H1 (cell line): Measurements from ENCODE around the gene FMNL2. TPM values are rescaled to one million over a fixed set of nuclear protein-coding genes. Genes with fewer than 3 reads are reported as not detected.

Source experiments
- CTCF ChIA-PET: fragments of 300-600 bp; sonication (Branson Sonifier 250); formaldehyde crosslinking; loops from one replicate; lab custom pipeline; 2021; ENCODE audit not compliant: partially characterized antibody; lab: Charles Lee
- POLR2A ChIA-PET: fragments of 300-600 bp; sonication (Branson Sonifier 250); formaldehyde crosslinking; loops from one replicate; lab custom pipeline; 2021; ENCODE audit warnings: inconsistent platforms; ENCODE audit not compliant: partially characterized antibody; lab: Charles Lee
- DNase-seq, 2 experiments: peaks; one replicate each; pipeline versions ENCODE4 v3.0.0 to v3.0.0-alpha.2; 2010 to 2022; ENCODE audit warnings: low spot score in 2 of 2, low read depth in 1 of 2, mixed read lengths in 1 of 2
- FAIRE-seq: peaks from 2 replicates; lab custom pipeline; 2011; peaks lifted over from hg19 to GRCh38; lab: Jason Lieb, UNC
- H2AFZ ChIP-seq: 2 replicates; pipeline ENCODE4 v1.8.1; 2012; ENCODE audit warnings: low read length, inconsistent platforms
- H2AK5ac ChIP-seq: 2 replicates; pipeline ENCODE4 v1.6.1; 2013; ENCODE audit warnings: low read depth, low read length
- H2BK120ac ChIP-seq: replicated peaks from 2 replicates; pipeline ENCODE3; 2013; ENCODE audit warnings: low read depth, low read length, inconsistent platforms
- H2BK12ac ChIP-seq: 2 replicates; pipeline ENCODE4 v1.6.1; 2013; ENCODE audit warnings: low read depth, low read length
- H2BK15ac ChIP-seq: 2 replicates; pipeline ENCODE4 v1.6.1; 2013; ENCODE audit warnings: low read length
- H2BK20ac ChIP-seq: 2 replicates; pipeline ENCODE4 v1.6.1; 2013; ENCODE audit warnings: low read length
- H2BK5ac ChIP-seq: 2 replicates; pipeline ENCODE4 v1.6.1; 2013; ENCODE audit warnings: low read depth, low read length
- H3K14ac ChIP-seq: 2 replicates; pipeline ENCODE4 v1.6.1; 2013; ENCODE audit warnings: inconsistent platforms; ENCODE audit not compliant: insufficient read length
- H3K18ac ChIP-seq: 2 replicates; pipeline ENCODE4 v1.6.1; 2013; ENCODE audit warnings: low read length; ENCODE audit errors: extremely low read depth
- H3K23ac ChIP-seq: 2 replicates; pipeline ENCODE4 v1.6.1; 2013; ENCODE audit warnings: inconsistent platforms; ENCODE audit not compliant: insufficient read length
- H3K23me2 ChIP-seq: 2 replicates; pipeline ENCODE4 v1.6.1; 2013; ENCODE audit warnings: low read depth, low read length
- H3K27ac ChIP-seq: 2 replicates; pipeline ENCODE4 v1.6.1; 2011; ENCODE audit warnings: low read depth, low read length, inconsistent platforms
- H3K27me3 ChIP-seq, 4 experiments: replicated peaks in 1 of 4; 1 replicate in 1 of 4; 2 replicates in 3 of 4; pipeline versions ENCODE4 v1.6.1 to v1.8.1; 2011 to 2013; ENCODE audit warnings: low read length in 3 of 4, mild to moderate bottlenecking in 3 of 4, inconsistent platforms in 2 of 4, mixed read lengths in 2 of 4, moderate library complexity in 1 of 4; ENCODE audit not compliant: control insufficient read depth in 3 of 4, insufficient read depth in 3 of 4; ENCODE audit errors: extremely low read depth in 1 of 4
- H3K36me3 ChIP-seq, 4 experiments: 2 replicates each; pipeline versions ENCODE4 v1.6.1 to v1.8.1; 2011 to 2013; ENCODE audit warnings: mild to moderate bottlenecking in 4 of 4, low read length in 3 of 4, moderate library complexity in 2 of 4, control low read depth in 1 of 4, inconsistent platforms in 1 of 4; ENCODE audit not compliant: insufficient read depth in 4 of 4, control insufficient read depth in 2 of 4
- H3K4ac ChIP-seq: replicated peaks from 2 replicates; pipeline ENCODE3; 2013; ENCODE audit warnings: low read length, low read depth, mixed read lengths, inconsistent platforms; ENCODE audit not compliant: insufficient read length
- H3K4me1 ChIP-seq, 4 experiments: replicated peaks in 1 of 4; 1 replicate in 1 of 4; 2 replicates in 3 of 4; pipeline versions ENCODE4 v1.6.1 to v1.8.1; 2011 to 2013; ENCODE audit warnings: low read length in 3 of 4, inconsistent platforms in 2 of 4, mixed read lengths in 1 of 4; ENCODE audit not compliant: insufficient read depth in 4 of 4, control insufficient read depth in 3 of 4
- H3K4me2 ChIP-seq, 2 experiments: 2 replicates each; pipeline versions ENCODE4 v1.6.1 to v1.8.1; 2011 to 2013; ENCODE audit warnings: low read depth in 2 of 2, low read length in 2 of 2, control low read depth in 1 of 2, inconsistent platforms in 1 of 2, mild to moderate bottlenecking in 1 of 2; ENCODE audit not compliant: insufficient read depth in 1 of 2
- H3K4me3 ChIP-seq, 4 experiments: fragments of 200-600, 300-600 bp in 1 of 4; sonication (generic), shearing (Covaris generic), sonication (Bioruptor Twin) in 1 of 4; 2 replicates each; pipeline versions ENCODE4 v1.5.1 to v1.8.1; 2011 to 2016; ENCODE audit warnings: low read length in 4 of 4, low read depth in 3 of 4, control low read depth in 2 of 4, inconsistent platforms in 2 of 4, mild to moderate bottlenecking in 2 of 4, mixed read lengths in 1 of 4, moderate library complexity in 1 of 4; ENCODE audit not compliant: insufficient read depth in 2 of 4; ENCODE audit errors: extremely low read depth in 1 of 4
- H3K56ac ChIP-seq: replicated peaks from 2 replicates; pipeline ENCODE3; 2013; ENCODE audit warnings: low read depth, mild to moderate bottlenecking, mixed read lengths, low read length, inconsistent platforms; ENCODE audit not compliant: insufficient read length
- H3K79me1 ChIP-seq: 2 replicates; pipeline ENCODE4 v1.6.1; 2013; ENCODE audit warnings: low read depth, low read length, control low read depth
- H3K79me2 ChIP-seq, 2 experiments: 2 replicates each; pipeline versions ENCODE4 v1.6.1 to v1.8.1; 2012 to 2013; ENCODE audit warnings: low read length in 2 of 2, mild to moderate bottlenecking in 2 of 2, inconsistent platforms in 1 of 2; ENCODE audit not compliant: insufficient read depth in 2 of 2, control insufficient read depth in 1 of 2
- H3K9ac ChIP-seq, 4 experiments: replicated peaks in 1 of 4; 1 replicate in 1 of 4; 2 replicates in 3 of 4; pipeline versions ENCODE4 v1.6.1 to v1.8.1; 2011 to 2013; ENCODE audit warnings: low read depth in 3 of 4, low read length in 3 of 4, control low read depth in 2 of 4, mild to moderate bottlenecking in 2 of 4, moderate library complexity in 2 of 4, inconsistent platforms in 1 of 4; ENCODE audit errors: extremely low read depth in 1 of 4
- H3K9me3 ChIP-seq, 2 experiments: 2 replicates each; pipeline versions ENCODE4 v1.6.1 to v1.8.1; 2012 to 2013; ENCODE audit warnings: mild to moderate bottlenecking in 2 of 2, moderate library complexity in 2 of 2, control low read depth in 1 of 2, inconsistent platforms in 1 of 2, low read depth in 1 of 2, low read length in 1 of 2, mixed read lengths in 1 of 2; ENCODE audit not compliant: insufficient read depth in 2 of 2
- H4K20me1 ChIP-seq, 2 experiments: replicated peaks in 1 of 2; 2 replicates each; pipeline versions ENCODE3 to v1.8.1; 2011 to 2013; ENCODE audit warnings: inconsistent platforms in 2 of 2, low read length in 2 of 2, mild to moderate bottlenecking in 1 of 2; ENCODE audit not compliant: insufficient read depth in 2 of 2, control insufficient read depth in 1 of 2
- H4K5ac ChIP-seq: 2 replicates; pipeline ENCODE4 v1.6.1; 2013; ENCODE audit warnings: low read length, low read depth, mixed read lengths, inconsistent platforms; ENCODE audit not compliant: insufficient read length
- H4K8ac ChIP-seq: 2 replicates; pipeline ENCODE4 v1.8.0; 2013; ENCODE audit warnings: mild to moderate bottlenecking, moderate library complexity, low read length, inconsistent platforms; ENCODE audit not compliant: insufficient read depth; ENCODE audit errors: extremely low read depth
- H4K91ac ChIP-seq: replicated peaks from 2 replicates; pipeline ENCODE3; 2013; ENCODE audit warnings: low read length, mixed read lengths, inconsistent platforms; ENCODE audit not compliant: insufficient read length
- ATF2 ChIP-seq: IDR thresholded peaks from 2 replicates; pipeline ENCODE4 v1.6.1; 2012; ENCODE audit warnings: low read length, inconsistent platforms
- EZH2 ChIP-seq: fragments of 200-600 bp; sonication (generic); IDR thresholded peaks from 2 replicates; pipeline ENCODE4 v1.7.1; 2012; ENCODE audit warnings: low read depth, mild to moderate bottlenecking, moderate library complexity, low read length, inconsistent platforms; ENCODE audit not compliant: severe bottlenecking
- GTF2F1 ChIP-seq: IDR thresholded peaks from 2 replicates; pipeline ENCODE4 v1.6.1; 2012; ENCODE audit warnings: low read depth, low read length, improper control_type of control experiment, borderline replicate concordance
- MAX ChIP-seq: IDR thresholded peaks from 2 replicates; pipeline ENCODE4 v1.6.1; 2012; ENCODE audit warnings: inconsistent platforms
- NRF1 ChIP-seq: IDR thresholded peaks from 2 replicates; pipeline ENCODE4 v1.6.1; 2011; ENCODE audit warnings: mild to moderate bottlenecking, low read depth, low read length, improper control_type of control experiment
- POLR2AphosphoS5 ChIP-seq: IDR thresholded peaks from 2 replicates; pipeline ENCODE4 v1.6.1; 2011; ENCODE audit warnings: low read depth, low read length
- SIX5 ChIP-seq: IDR thresholded peaks from 2 replicates; pipeline ENCODE4 v1.6.1; 2011; ENCODE audit warnings: mild to moderate bottlenecking, low read depth, low read length
- SP2 ChIP-seq: IDR thresholded peaks from 2 replicates; pipeline ENCODE4 v1.6.1; 2012; ENCODE audit warnings: mild to moderate bottlenecking, low read length, inconsistent platforms
- USF2 ChIP-seq: IDR thresholded peaks from 2 replicates; pipeline ENCODE4 v1.6.1; 2011; ENCODE audit warnings: low read length, improper control_type of control experiment
- WGBS, 2 experiments: shearing (Covaris generic) in 1 of 2; methylation state at CpG; one replicate each; pipeline versions ENCODE4 v1.1.6 to v1.1.7; 2013 to 2015; ENCODE audit warnings: low lambda C conversion rate in 2 of 2, mixed read lengths in 2 of 2, inconsistent platforms in 1 of 2, low coverage in 1 of 2, missing lambda C conversion rate in 1 of 2; ENCODE audit not compliant: insufficient replicate concordance in 2 of 2, insufficient coverage in 1 of 2, insufficient read length in 1 of 2; ENCODE audit errors: extremely low coverage in 1 of 2, missing lambda C conversion rate in 1 of 2; 5-methylcytosine and 5-hydroxymethylcytosine counted together
- polyA plus RNA-seq, 7 experiments: library from polyadenylated mRNA; depleted of rRNA in 3 of 7; stranded (reverse) in 5 of 7; unstranded in 2 of 7; fragments of >200 nt in 5 of 7; fragments of 200-250 nt in 2 of 7; gene quantifications; 1 replicate in 5 of 7; 2 replicates in 1 of 7; 4 replicates in 1 of 7; pipeline versions ENCODE4 v1.2.1 to v1.2.3, GENCODE V29; 2011 to 2013; ENCODE audit warnings: missing spikeins in 2 of 7, mixed read lengths in 2 of 7
- total RNA-seq: library from RNA; stranded (reverse); fragmentation: NEBNext Ultra II Directional; extraction: Animal tissue kit (Norgen Biotek cat#: 25700); gene quantifications from 2 replicates; pipeline ENCODE4 v1.2.1, GENCODE V29; 2021

FMNL2 gene
- total and polyA plus RNA-seq, 2 of the 8 experiments (the other 6 are each of a cell fraction or from before 2014, with no cell fraction given), result 15.5 to 45.1 TPM

GRCh38 chr2:152413228-152414030 is 78.5 kb downstream of the FMNL2 start:
- Histone ChIP-seq H2AK5ac (no peak overlapping the region), H3K56ac (no peak overlapping the region), H2BK20ac (no peak overlapping the region), H3K23me2 (no peaks in the 10 kb centered on the region), H2BK5ac (no peak overlapping the region), H4K20me1 (peaks cover 3 to 8% of the 10 kb centered on the region in 2 experiments), H3K27ac (no peak overlapping the region), H3K9me3 (no peaks in the 10 kb centered on the region), H3K4ac (no peak overlapping the region), H2BK120ac (no peak overlapping the region), H3K79me1 (peaks cover 15% of the 10 kb centered on the region), H2BK12ac (no peak overlapping the region), H3K23ac (no peak overlapping the region), H4K8ac (no peak overlapping the region), H3K79me2 (peaks cover 0 to 87% of the 10 kb centered on the region in 2 experiments; a peak in 3 of 4 replicates), H2AFZ (no peak overlapping the region), H3K4me3 (no peak overlapping the region), H3K27me3 (no peaks in the 10 kb centered on the region), H2BK15ac (no peak overlapping the region), H4K91ac (no peak overlapping the region), H3K14ac (no peak overlapping the region), H3K36me3 (no peaks in the 10 kb centered on the region; a peak in 1 of 8 replicates), H3K9ac (no peak overlapping the region), H3K18ac (no peak overlapping the region), H4K5ac (no peak overlapping the region), H3K4me2 (no peak overlapping the region), H3K4me1 (peaks cover 0 to 19% (median 7%) of the 10 kb centered on the region in 4 experiments; a peak in 4 of 7 replicates)
- ChIA-PET CTCF (interaction anchor here (0.5 to 1.9 kb wide), 6 partner anchors 10 to 126 kb away, joined by 3 to 6 read pairs (median 4); no protein-coding TSS in a partner anchor), POLR2A (no interaction called here)
- DNase-seq (no peak), FAIRE-seq (no peak)
- 79% methylated on average over 3 of the region's 3 CpGs; no CpG with 5 or more reads in 1 of the 2 experiments for WGBS, 2 experiments
- TF ChIP-seq ATF2, result no peak
- TF ChIP-seq SP2, result no peak
- no peak for TF ChIP-seq GTF2F1
- TF ChIP-seq POLR2AphosphoS5, result no peak
- TF ChIP-seq EZH2, result no peak
- no peak for TF ChIP-seq NRF1
- TF ChIP-seq USF2, result no peak
- no peak for TF ChIP-seq SIX5
- TF ChIP-seq MAX, result no peak
